Upper lobe of right lung (tissue), 1 donor: Measurements from ENCODE around the gene NDUFC2. TPM values are rescaled to one million over a fixed set of nuclear protein-coding genes. Genes with fewer than 3 reads are reported as not detected.

Source experiments
- ATAC-seq: fragments of 200-7000 bp; cut with Tn5 transposase; one replicate; pipeline ENCODE4 v1.9.1; 2020; ENCODE audit warnings: mild to moderate bottlenecking, moderate library complexity
- DNase-seq: peaks from one replicate; pipeline ENCODE4 v3.0.0-alpha.2; 2020
- H3K27ac ChIP-seq: fragments of 200-600 bp; one replicate; pipeline ENCODE4 v1.8.0; 2022
- H3K27me3 ChIP-seq: fragments of 200-600 bp; one replicate; pipeline ENCODE4 v1.8.0; 2022; ENCODE audit warnings: mild to moderate bottlenecking
- H3K36me3 ChIP-seq: fragments of 200-600 bp; one replicate; pipeline ENCODE4 v1.8.0; 2022
- H3K4me1 ChIP-seq: fragments of 200-600 bp; one replicate; pipeline ENCODE4 v1.8.0; 2022
- H3K4me3 ChIP-seq: fragments of 200-600 bp; one replicate; pipeline ENCODE4 v1.8.0; 2022; ENCODE audit warnings: mild to moderate bottlenecking
- H3K9me3 ChIP-seq: fragments of 200-600 bp; one replicate; pipeline ENCODE4 v1.8.0; 2022
- intact Hi-C: fragments of 100-400 bp; cut with DNase I; formaldehyde crosslinking; loops from one replicate; pipeline ENCODE4 v1.11.0; 2022
- total RNA-seq: library from RNA; stranded (reverse); fragmentation: NEBNext Ultra II Directional; extraction: Animal tissue kit (Norgen Biotek cat#: 25700); gene quantifications from one replicate; pipeline ENCODE4 v1.2.1, GENCODE V29; 2021
- TF ChIP-seq, protein P1 (sequence below): fragments of 200-600 bp; IDR thresholded peaks from one replicate; pipeline ENCODE4 v1.8.0; 2022; ENCODE audit warnings: antibody characterized with exemption
- donor health status: DM: no; HTN: yes; CAD: no; lungs with severe emphysema.

Gene NDUFC2
- total RNA-seq, 1 donor from 2014 or later: 140 TPM

DNA sequence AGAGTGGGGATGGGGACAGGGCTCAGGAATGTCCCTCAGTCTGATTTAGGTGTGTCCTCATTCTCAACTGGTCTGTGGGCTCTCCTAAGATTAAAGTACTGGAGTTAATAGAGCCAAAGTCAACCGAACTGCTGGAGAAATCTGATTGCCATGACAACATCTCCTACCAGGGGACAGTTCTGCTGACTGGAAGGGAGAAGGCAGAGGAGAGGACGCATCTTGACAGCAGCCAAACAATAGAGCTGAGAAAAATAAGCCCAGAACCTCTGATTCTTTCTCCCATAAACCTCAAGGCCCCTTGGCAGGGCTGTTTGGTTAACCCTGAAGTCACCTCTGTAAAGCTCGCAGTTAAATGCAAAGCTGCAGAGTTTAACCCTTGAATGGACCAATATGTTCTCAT lies 59.4 kb downstream of the NDUFC2 start:
- Histone ChIP-seq H3K4me1 (no peaks in the 10 kb centered on the region), H3K27ac (no peak overlapping the region), H3K9me3 (no peaks in the 10 kb centered on the region), H3K27me3 (no peaks in the 10 kb centered on the region), H3K36me3 (no peaks in the 10 kb centered on the region), H3K4me3 (no peak overlapping the region)
- ATAC-seq (peak; percentile 34), DNase-seq (no peak)
- intact Hi-C loops: no loop called here
- TF ChIP-seq, protein P1, sequence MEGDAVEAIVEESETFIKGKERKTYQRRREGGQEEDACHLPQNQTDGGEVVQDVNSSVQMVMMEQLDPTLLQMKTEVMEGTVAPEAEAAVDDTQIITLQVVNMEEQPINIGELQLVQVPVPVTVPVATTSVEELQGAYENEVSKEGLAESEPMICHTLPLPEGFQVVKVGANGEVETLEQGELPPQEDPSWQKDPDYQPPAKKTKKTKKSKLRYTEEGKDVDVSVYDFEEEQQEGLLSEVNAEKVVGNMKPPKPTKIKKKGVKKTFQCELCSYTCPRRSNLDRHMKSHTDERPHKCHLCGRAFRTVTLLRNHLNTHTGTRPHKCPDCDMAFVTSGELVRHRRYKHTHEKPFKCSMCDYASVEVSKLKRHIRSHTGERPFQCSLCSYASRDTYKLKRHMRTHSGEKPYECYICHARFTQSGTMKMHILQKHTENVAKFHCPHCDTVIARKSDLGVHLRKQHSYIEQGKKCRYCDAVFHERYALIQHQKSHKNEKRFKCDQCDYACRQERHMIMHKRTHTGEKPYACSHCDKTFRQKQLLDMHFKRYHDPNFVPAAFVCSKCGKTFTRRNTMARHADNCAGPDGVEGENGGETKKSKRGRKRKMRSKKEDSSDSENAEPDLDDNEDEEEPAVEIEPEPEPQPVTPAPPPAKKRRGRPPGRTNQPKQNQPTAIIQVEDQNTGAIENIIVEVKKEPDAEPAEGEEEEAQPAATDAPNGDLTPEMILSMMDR: no peak

- TF ChIP-seq, protein P1: no peak
- no peaks in the 10 kb centered on the region for H3K4me1 ChIP-seq
- DNase-seq (no peak), ATAC-seq (no peak)
- no peaks in the 10 kb centered on the region for H3K9me3 ChIP-seq
- H3K4me3 ChIP-seq: no peak overlapping the region
- no peaks in the 10 kb centered on the region for H3K36me3 ChIP-seq
- intact Hi-C loops: no loop called here
- H3K27ac ChIP-seq: no peak overlapping the region
- no peaks in the 10 kb centered on the region for H3K27me3 ChIP-seq
Measured at GRCh38 chr11:78019808-78020207, 59.9 kb downstream of the NDUFC2 start.

Other genes with a start within 250 kb of the NDUFC2 start
- 35.9 TPM for gene INTS4, start 85.2 kb downstream of the NDUFC2 start, total RNA-seq
- gene KCTD14, start 56.6 kb downstream of the NDUFC2 start, total RNA-seq: 13.6 TPM
- not detected for gene THRSP, start 16.0 kb downstream of the NDUFC2 start, total RNA-seq
- gene ALG8, start 59.8 kb upstream of the NDUFC2 start, total RNA-seq: 31.5 TPM
- 10.9 TPM for gene KCTD21, start 108.8 kb upstream of the NDUFC2 start, total RNA-seq
- gene USP35, start 109.1 kb upstream of the NDUFC2 start, total RNA-seq: 7.1 TPM